Testis (tissue), 3 donors: ENCODE results near the gene FGF19. TPM values are rescaled to one million over a fixed set of nuclear protein-coding genes. Genes with fewer than 3 reads are reported as not detected.

ENCODE experiments used
- DNase-seq: peaks from one replicate; pipeline ENCODE4 v3.0.0-alpha.2; 2019
- H3K27ac ChIP-seq, 2 donors: fragments of 200-600 bp; sonication (generic); one replicate each; pipeline ENCODE4 v1.5.1; 2019
- H3K27me3 ChIP-seq: fragments of 200-600 bp; sonication (generic); one replicate; pipeline ENCODE4 v1.5.1; 2019
- H3K36me3 ChIP-seq: fragments of 200-600 bp; sonication (generic); one replicate; pipeline ENCODE4 v1.5.1; 2017; ENCODE audit warnings: low read depth; ENCODE audit errors: missing control alignments
- H3K4me1 ChIP-seq: fragments of 200-600 bp; sonication (generic); one replicate; pipeline ENCODE4 v1.5.1; 2019
- H3K4me3 ChIP-seq, 2 donors: fragments of 200-600 bp; sonication (generic); one replicate each; pipeline ENCODE4 v1.5.1; 2017 to 2019
- H3K9me3 ChIP-seq: fragments of 200-600 bp; sonication (generic); one replicate; pipeline ENCODE4 v1.5.1; 2017
- CTCF ChIP-seq, 3 experiments: fragments of 450-650 bp in 2 of 3; fragments of 200-600 bp in 1 of 3; sonication (generic) in 1 of 3; IDR thresholded peaks; one replicate each; pipeline ENCODE4 v1.5.1; 2016 to 2019; ENCODE audit warnings: antibody characterized with exemption in 3 of 3, mild to moderate bottlenecking in 2 of 3, moderate library complexity in 1 of 3
- POLR2A ChIP-seq: fragments of 450-650 bp; IDR thresholded peaks from one replicate; pipeline ENCODE4 v1.6.1; 2017; ENCODE audit warnings: antibody characterized with exemption, mild to moderate bottlenecking, moderate library complexity
- WGBS, 2 donors: methylation state at CpG; one replicate each; pipeline ENCODE4 v1.1.5; 2018; 5-methylcytosine and 5-hydroxymethylcytosine counted together
- intact Hi-C: fragments of 100-400 bp; cut with DNase I; formaldehyde crosslinking; loops from one replicate; pipeline ENCODE4 v1.15.1; 2023; ENCODE audit warnings: low total_unique reads
- polyA plus RNA-seq: library from polyadenylated mRNA; stranded (reverse); fragments of 350-450 nt; fragmentation: Illumina TruSeq; extraction: RNeasy Lipid Tissue Mini Kit (QIAGEN cat#74804); gene quantifications from one replicate; pipeline ENCODE4 v1.2.3, GENCODE V29; 2014; ENCODE audit warnings: low read depth, low replicate concordance; ENCODE audit not compliant: insufficient read depth
- total RNA-seq, 2 donors: library from RNA; depleted of rRNA; stranded (reverse); fragments of >200 nt; gene quantifications; one replicate each; pipeline ENCODE4 v1.2.3, GENCODE V29; 2016

The FGF19 gene
- total and polyA plus RNA-seq, 3 donors from 2014 or later = 0.31 to 0.37 (median 0.31) TPM

- Histone ChIP-seq H3K27ac (no peak overlapping the region), H3K4me3 (no peak overlapping the region), H3K36me3 (no peaks in the 10 kb centered on the region), H3K4me1 (no peaks in the 10 kb centered on the region), H3K9me3 (no peaks in the 10 kb centered on the region), H3K27me3 (no peaks in the 10 kb centered on the region)
- DNase-seq = no peak
- intact Hi-C loops = loop anchor here (10.0 kb wide), 1 partner anchor 189 kb away; no protein-coding TSS in a partner anchor
- TF ChIP-seq CTCF (IDR thresholded peaks at IDR 0.05) = no peak
- TF ChIP-seq POLR2A = no peak
- WGBS, 2 donors = 85 to 91% methylated on average over 3 to 7 of the region's 7 CpGs
These were observed 8.2 kb downstream of the FGF19 start for GRCh38 chr11:69695581-69695980.

GRCh38 chr11:69694781-69695180 lies 9.0 kb downstream of the FGF19 start:
- intact Hi-C loops = loop anchor here (10.0 kb wide), 1 partner anchor 190 kb away; no protein-coding TSS in a partner anchor
- TF ChIP-seq POLR2A (no peak), CTCF (IDR thresholded peaks at IDR 0.05) (no peak)
- WGBS, 2 donors = 85 to 87% methylated on average over 10 of the region's 10 CpGs
- H3K4me3 ChIP-seq = no peak overlapping the region
- H3K4me1 ChIP-seq = no peaks in the 10 kb centered on the region
- no peaks in the 10 kb centered on the region for H3K36me3 ChIP-seq
- DNase-seq = no peak
- H3K27ac ChIP-seq = no peak overlapping the region
- H3K9me3 ChIP-seq = no peaks in the 10 kb centered on the region
- no peaks in the 10 kb centered on the region for H3K27me3 ChIP-seq

GRCh38 chr11:69692422-69692821 lies 11.4 kb downstream of the FGF19 start:
- Histone ChIP-seq H3K27me3 (no peaks in the 10 kb centered on the region), H3K36me3 (no peaks in the 10 kb centered on the region), H3K4me3 (no peak overlapping the region), H3K9me3 (no peaks in the 10 kb centered on the region), H3K27ac (no peak overlapping the region), H3K4me1 (no peaks in the 10 kb centered on the region)
- TF ChIP-seq POLR2A (no peak), CTCF (IDR thresholded peaks at IDR 0.05) (no peak)
- intact Hi-C loops = loop anchor here (10.0 kb wide), 1 partner anchor 192 kb away; no protein-coding TSS in a partner anchor
- no peak for DNase-seq

GRCh38 chr11:69691463-69691862 lies 12.4 kb downstream of the FGF19 start:
- H3K27me3 ChIP-seq = no peaks in the 10 kb centered on the region
- no peak for TF ChIP-seq POLR2A
- TF ChIP-seq CTCF (IDR thresholded peaks at IDR 0.05) = no peak
- intact Hi-C loops = loop anchor here (10.0 kb wide), 1 partner anchor 193 kb away; no protein-coding TSS in a partner anchor
- H3K4me1 ChIP-seq = no peaks in the 10 kb centered on the region
- no peaks in the 10 kb centered on the region for H3K9me3 ChIP-seq
- 91 to 93% methylated on average over 2 of the region's 2 CpGs for WGBS, 2 donors
- H3K4me3 ChIP-seq = no peak overlapping the region
- no peak for DNase-seq
- H3K27ac ChIP-seq = no peak overlapping the region
- H3K36me3 ChIP-seq = no peaks in the 10 kb centered on the region
